ENCODE data around the gene MRPS15.

GRCh38 chr1:36408479-36408878, 55.7 kb downstream of the MRPS15 start:
- TF ChIP-seq, protein P1, sequence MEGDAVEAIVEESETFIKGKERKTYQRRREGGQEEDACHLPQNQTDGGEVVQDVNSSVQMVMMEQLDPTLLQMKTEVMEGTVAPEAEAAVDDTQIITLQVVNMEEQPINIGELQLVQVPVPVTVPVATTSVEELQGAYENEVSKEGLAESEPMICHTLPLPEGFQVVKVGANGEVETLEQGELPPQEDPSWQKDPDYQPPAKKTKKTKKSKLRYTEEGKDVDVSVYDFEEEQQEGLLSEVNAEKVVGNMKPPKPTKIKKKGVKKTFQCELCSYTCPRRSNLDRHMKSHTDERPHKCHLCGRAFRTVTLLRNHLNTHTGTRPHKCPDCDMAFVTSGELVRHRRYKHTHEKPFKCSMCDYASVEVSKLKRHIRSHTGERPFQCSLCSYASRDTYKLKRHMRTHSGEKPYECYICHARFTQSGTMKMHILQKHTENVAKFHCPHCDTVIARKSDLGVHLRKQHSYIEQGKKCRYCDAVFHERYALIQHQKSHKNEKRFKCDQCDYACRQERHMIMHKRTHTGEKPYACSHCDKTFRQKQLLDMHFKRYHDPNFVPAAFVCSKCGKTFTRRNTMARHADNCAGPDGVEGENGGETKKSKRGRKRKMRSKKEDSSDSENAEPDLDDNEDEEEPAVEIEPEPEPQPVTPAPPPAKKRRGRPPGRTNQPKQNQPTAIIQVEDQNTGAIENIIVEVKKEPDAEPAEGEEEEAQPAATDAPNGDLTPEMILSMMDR (conservative IDR thresholded peaks at IDR 0.05): no peak
- no peak for TF ChIP-seq EZH2 (IDR thresholded peaks at IDR 0.05; ENCODE audit: low read depth)

Measured in PC-9 (cell line).